HG02610 (cell line): ENCODE data around the gene RIMS3.

Experiments
- ATAC-seq: cut with Tn5 transposase; IDR thresholded peaks from one replicate; pipeline ENCODE4 v1.9.1; 2021; ENCODE audit warnings: mild to moderate bottlenecking, moderate library complexity; ENCODE audit not compliant: unreplicated experiment

The RIMS3 gene

GRCh38 chr1:40691538-40692428 lies 26.3 kb upstream of the RIMS3 start, which contains the start of gene NFYC:
Gene NFYC (plus strand): TSS chr1:40691704. CDS start chr1:40738844, 47,140 bp downstream.
- peak; percentile 75 for ATAC-seq

- ATAC-seq = no peak
Observed at GRCh38 chr1:40690771-40691537, 25.5 kb upstream of the RIMS3 start.

GRCh38 chr1:40689737-40690136 lies 24.3 kb upstream of the RIMS3 start:
- no peak for ATAC-seq

- no peak for ATAC-seq
Observed at GRCh38 chr1:40687661-40688060, 22.2 kb upstream of the RIMS3 start.

- ATAC-seq = no peak
Observed at GRCh38 chr1:40687059-40687458, 21.6 kb upstream of the RIMS3 start.

- no peak for ATAC-seq
Observed at GRCh38 chr1:40684669-40685068, 19.2 kb upstream of the RIMS3 start.

- no peak for ATAC-seq
Observed at GRCh38 chr1:40679165-40679953, 13.9 kb upstream of the RIMS3 start.

GRCh38 chr1:40676501-40676900 lies 11.0 kb upstream of the RIMS3 start:
- no peak for ATAC-seq

- no peak for ATAC-seq
Observed at GRCh38 chr1:40673452-40673851, 8.0 kb upstream of the RIMS3 start.

- ATAC-seq = peak; percentile 63
Observed at GRCh38 chr1:40668769-40669525, 3.5 kb upstream of the RIMS3 start.

- no peak for ATAC-seq
Observed at GRCh38 chr1:40664791-40665190, 691 bp downstream of the RIMS3 start.

- ATAC-seq = no peak
Observed at GRCh38 chr1:40664167-40664537, 1.3 kb downstream of the RIMS3 start.

- ATAC-seq = no peak
Observed at GRCh38 chr1:40663324-40664166, 1.9 kb downstream of the RIMS3 start.

- ATAC-seq = no peak
Observed at GRCh38 chr1:40662864-40663263, 2.6 kb downstream of the RIMS3 start.

- ATAC-seq = no peak
Observed at GRCh38 chr1:40662151-40662550, 3.3 kb downstream of the RIMS3 start.

GRCh38 chr1:40661678-40662077 lies 3.8 kb downstream of the RIMS3 start:
- ATAC-seq = no peak

- no peak for ATAC-seq
Observed at GRCh38 chr1:40659649-40659947, 5.9 kb downstream of the RIMS3 start.

- no peak for ATAC-seq
Observed at GRCh38 chr1:40658751-40659648, 6.5 kb downstream of the RIMS3 start.

GRCh38 chr1:40657046-40657445 lies 8.4 kb downstream of the RIMS3 start:
- ATAC-seq = no peak
